Liver (tissue), 9 donors: ENCODE results near the gene KCNJ12. TPM values are rescaled to one million over a fixed set of nuclear protein-coding genes. Genes with fewer than 3 reads are reported as not detected.

Experiments
- DNase-seq: peaks from one replicate; pipeline ENCODE4 v3.0.0-alpha.2; 2017; ENCODE audit warnings: low spot score
- H3K27ac ChIP-seq, 2 donors: one replicate each; pipeline ENCODE4 v1.7.0; 2013; ENCODE audit warnings: inconsistent platforms in 2 of 2, low read length in 2 of 2, control low read depth in 1 of 2, low read depth in 1 of 2, mild to moderate bottlenecking in 1 of 2
- H3K27me3 ChIP-seq, 4 donors: one replicate each; pipeline versions ENCODE4 v1.6.1 to v1.7.0; 2013; ENCODE audit warnings: low read length in 3 of 4, inconsistent platforms in 1 of 4, mild to moderate bottlenecking in 1 of 4, moderate library complexity in 1 of 4; ENCODE audit not compliant: control insufficient read depth in 4 of 4, insufficient read depth in 4 of 4
- H3K36me3 ChIP-seq, 4 donors: one replicate each; pipeline versions ENCODE4 v1.6.1 to v1.7.0; 2013; ENCODE audit warnings: low read length in 3 of 4, mild to moderate bottlenecking in 3 of 4, low read depth in 1 of 4, moderate library complexity in 1 of 4; ENCODE audit not compliant: control insufficient read depth in 4 of 4, insufficient read depth in 3 of 4
- H3K4me1 ChIP-seq, 4 donors: one replicate each; pipeline versions ENCODE4 v1.6.1 to v1.7.0; 2013; ENCODE audit warnings: low read length in 3 of 4, mild to moderate bottlenecking in 3 of 4, moderate library complexity in 1 of 4; ENCODE audit not compliant: control insufficient read depth in 4 of 4, insufficient read depth in 4 of 4
- H3K4me3 ChIP-seq, 3 donors: one replicate each; pipeline versions ENCODE4 v1.6.1 to v1.7.0; 2013; ENCODE audit warnings: low read length in 3 of 3, control low read depth in 1 of 3, low read depth in 1 of 3, mild to moderate bottlenecking in 1 of 3
- H3K9ac ChIP-seq, 2 donors: one replicate each; pipeline ENCODE4 v1.7.0; 2013; ENCODE audit warnings: low read length in 2 of 2, mild to moderate bottlenecking in 2 of 2, moderate library complexity in 2 of 2, control low read depth in 1 of 2, low read depth in 1 of 2
- H3K9me3 ChIP-seq, 4 donors: one replicate each; pipeline versions ENCODE4 v1.6.1 to v1.7.0; 2013; ENCODE audit warnings: low read length in 3 of 4; ENCODE audit not compliant: control insufficient read depth in 4 of 4
- ATF3 ChIP-seq: IDR thresholded peaks from 2 replicates; pipeline ENCODE4 v1.6.1; 2016; ENCODE audit warnings: antibody characterized with exemption
- CTCF ChIP-seq: fragments of 150-350 bp; IDR thresholded peaks from 2 replicates; pipeline ENCODE4 v1.5.1; 2017; ENCODE audit warnings: improper control_type of control experiment, low read depth, low read length; ENCODE audit not compliant: missing input control
- EGR1 ChIP-seq, 2 donors: IDR thresholded peaks; 2 replicates each; pipeline ENCODE4 v1.6.1; 2016 to 2018; ENCODE audit warnings: antibody characterized with exemption in 2 of 2, low read depth in 2 of 2
- FOXA1 ChIP-seq: IDR thresholded peaks from 2 replicates; pipeline ENCODE4 v1.6.1; 2016; ENCODE audit warnings: antibody characterized with exemption
- GABPA ChIP-seq, 2 donors: IDR thresholded peaks in 1 of 2; conservative IDR thresholded peaks in 1 of 2; 2 replicates each; pipeline ENCODE4 v1.6.1; 2016; ENCODE audit warnings: antibody characterized with exemption in 2 of 2, mild to moderate bottlenecking in 1 of 2, moderate library complexity in 1 of 2
- JUND ChIP-seq, 2 donors: IDR thresholded peaks; 2 replicates each; pipeline ENCODE4 v1.6.1; 2016; ENCODE audit warnings: antibody characterized with exemption in 2 of 2
- MAX ChIP-seq: IDR thresholded peaks from 2 replicates; pipeline ENCODE4 v1.6.1; 2016; ENCODE audit warnings: antibody characterized with exemption
- NR2F2 ChIP-seq: IDR thresholded peaks from 2 replicates; pipeline ENCODE4 v1.6.1; 2016; ENCODE audit warnings: antibody characterized with exemption
- RAD21 ChIP-seq, 2 donors: IDR thresholded peaks; 2 replicates each; pipeline ENCODE4 v1.6.1; 2016; ENCODE audit warnings: antibody characterized with exemption in 2 of 2, mild to moderate bottlenecking in 2 of 2
- SP1 ChIP-seq: IDR thresholded peaks from 2 replicates; pipeline ENCODE4 v1.6.1; 2018; ENCODE audit warnings: antibody characterized with exemption, mild to moderate bottlenecking
- TAF1 ChIP-seq: conservative IDR thresholded peaks from 2 replicates; pipeline ENCODE4 v1.6.1; 2016; ENCODE audit warnings: antibody characterized with exemption, mild to moderate bottlenecking
- ZBTB33 ChIP-seq: IDR thresholded peaks from 2 replicates; pipeline ENCODE4 v1.6.1; 2016; ENCODE audit warnings: antibody characterized with exemption
- WGBS: extraction: QIAGEN DNeasy Blood & Tissue Kit; methylation state at CpG from one replicate; pipeline ENCODE4 v1.1.7; 2013; 5-methylcytosine and 5-hydroxymethylcytosine counted together
- polyA plus RNA-seq, 2 donors: library from polyadenylated mRNA; stranded (reverse) in 1 of 2; unstranded in 1 of 2; fragments of 200-250 nt in 1 of 2; fragments of >200 nt in 1 of 2; fragmentation: Nextera tagmentation in 1 of 2; extraction: Ambion mirVana in 1 of 2; gene quantifications; one replicate each; pipeline versions ENCODE4 v1.2.1 to v1.2.3, GENCODE V29; 2013 to 2015
- total RNA-seq, 2 donors: library from RNA; depleted of rRNA; stranded (reverse); fragments of >200 nt; gene quantifications; one replicate each; pipeline ENCODE4 v1.2.3, GENCODE V29; 2014
- donor health status: healthy.
- donor health status: healthy.
- donor health status: healthy.
- donor health status: healthy.
- donor health status: healthy.

The KCNJ12 gene
- total and polyA plus RNA-seq, 4 donors, result 0.25 to 0.67 (median 0.38) TPM

- H3K9me3 ChIP-seq, result no peaks in the 10 kb centered on the region
- no peaks in the 10 kb centered on the region for H3K27me3 ChIP-seq
- H3K9ac ChIP-seq, result no peak overlapping the region
- no peak for DNase-seq
- TF ChIP-seq FOXA1 (no peak), EGR1 (IDR thresholded peaks at IDR 0.05; ENCODE audit: low read depth in 2 of 2) (no peak), ATF3 (no peak), NR2F2 (no peak)
- 67% methylated on average over 7 of the region's 7 CpGs for WGBS
- no peaks in the 10 kb centered on the region for H3K36me3 ChIP-seq
- H3K27ac ChIP-seq, result no peak overlapping the region
- no peak overlapping the region for H3K4me3 ChIP-seq
- no peaks in the 10 kb centered on the region for H3K4me1 ChIP-seq
Observed at GRCh38 chr17:21389394-21389793, 13.2 kb downstream of the KCNJ12 start.

- no peak overlapping the region for H3K4me3 ChIP-seq
- no peak overlapping the region for H3K9ac ChIP-seq
- H3K9me3 ChIP-seq, result no peaks in the 10 kb centered on the region
- H3K4me1 ChIP-seq, result no peaks in the 10 kb centered on the region
- TF ChIP-seq ATF3, result no peak
- H3K27me3 ChIP-seq, result no peaks in the 10 kb centered on the region
- 89% methylated on average over 9 of the region's 9 CpGs for WGBS
- DNase-seq, result no peak
- H3K27ac ChIP-seq, result no peak overlapping the region
- H3K36me3 ChIP-seq, result no peaks in the 10 kb centered on the region
Observed at GRCh38 chr17:21390294-21390693, 14.1 kb downstream of the KCNJ12 start.

GRCh38 chr17:21392266-21392665, 16.1 kb downstream of the KCNJ12 start:
- no peak for TF ChIP-seq GABPA (IDR thresholded peaks at IDR 0.05 in 1 of 2, conservative IDR thresholded peaks at IDR 0.05 in 1 of 2)
- no peak for TF ChIP-seq FOXA1
- TF ChIP-seq MAX, result no peak
- TF ChIP-seq SP1, result no peak
- TF ChIP-seq RAD21 (IDR thresholded peaks at IDR 0.05), result no peak
- Histone ChIP-seq H3K27me3 (no peaks in the 10 kb centered on the region), H3K9ac (no peak overlapping the region), H3K4me3 (no peak overlapping the region), H3K4me1 (no peaks in the 10 kb centered on the region), H3K27ac (no peak overlapping the region), H3K36me3 (no peaks in the 10 kb centered on the region), H3K9me3 (no peaks in the 10 kb centered on the region)
- WGBS, result 72% methylated on average over 7 of the region's 7 CpGs
- DNase-seq, result no peak

- no peaks in the 10 kb centered on the region for H3K36me3 ChIP-seq
- no peaks in the 10 kb centered on the region for H3K9me3 ChIP-seq
- no peaks in the 10 kb centered on the region for H3K27me3 ChIP-seq
- no peak overlapping the region for H3K9ac ChIP-seq
- no peak overlapping the region for H3K27ac ChIP-seq
- no peak for TF ChIP-seq ATF3
- no peak for TF ChIP-seq ZBTB33
- no peak for TF ChIP-seq GABPA (IDR thresholded peaks at IDR 0.05 in 1 of 2, conservative IDR thresholded peaks at IDR 0.05 in 1 of 2)
- TF ChIP-seq FOXA1, result no peak
- TF ChIP-seq SP1, result no peak
- no peak for TF ChIP-seq EGR1 (IDR thresholded peaks at IDR 0.05; ENCODE audit: low read depth in 2 of 2)
- no peak for TF ChIP-seq MAX
- no peak for TF ChIP-seq JUND (IDR thresholded peaks at IDR 0.05)
- no peak for TF ChIP-seq TAF1
- TF ChIP-seq CTCF, result no peak
- H3K4me1 ChIP-seq, result no peaks in the 10 kb centered on the region
- DNase-seq, result no peak
- H3K4me3 ChIP-seq, result no peak overlapping the region
- 59% methylated on average over 2 of the region's 2 CpGs for WGBS
Observed at GRCh38 chr17:21394265-21394664, 18.1 kb downstream of the KCNJ12 start.
